Nephron progenitor cell (in vitro differentiated cells): ENCODE measurements around the gene LITAF.
A peak's percentile ranks its signal among the peaks of the same experiment; 100 is the strongest.

Source experiments
- DNase-seq: peaks from one replicate; pipeline ENCODE4 v3.0.0; 2021
- H3K27ac Mint-ChIP-seq: 2 replicates; pipeline ENCODE4 v1.8.0; 2021; ENCODE audit warnings: mild to moderate bottlenecking, moderate library complexity, mixed read lengths
- H3K27me3 Mint-ChIP-seq: 2 replicates; pipeline ENCODE4 v1.8.0; 2021; ENCODE audit warnings: mild to moderate bottlenecking, low read depth, mixed read lengths; ENCODE audit not compliant: poor library complexity
- H3K36me3 Mint-ChIP-seq: 2 replicates; pipeline ENCODE4 v1.8.0; 2021; ENCODE audit warnings: low read depth, mixed read lengths
- H3K4me1 Mint-ChIP-seq: 2 replicates; pipeline ENCODE4 v1.8.0; 2021; ENCODE audit warnings: mixed read lengths
- H3K4me3 Mint-ChIP-seq: 2 replicates; pipeline ENCODE4 v1.8.0; 2021; ENCODE audit warnings: mild to moderate bottlenecking, moderate library complexity, mixed read lengths
- H3K9me3 Mint-ChIP-seq: 2 replicates; pipeline ENCODE4 v1.8.0; 2021; ENCODE audit warnings: mild to moderate bottlenecking, moderate library complexity, mixed read lengths
- CTCF ChIP-seq: fragments of 200-600 bp; sonication (generic); IDR thresholded peaks from 2 replicates; pipeline ENCODE4 v1.5.0; 2021; ENCODE audit warnings: antibody characterized with exemption

Gene LITAF

DNA sequence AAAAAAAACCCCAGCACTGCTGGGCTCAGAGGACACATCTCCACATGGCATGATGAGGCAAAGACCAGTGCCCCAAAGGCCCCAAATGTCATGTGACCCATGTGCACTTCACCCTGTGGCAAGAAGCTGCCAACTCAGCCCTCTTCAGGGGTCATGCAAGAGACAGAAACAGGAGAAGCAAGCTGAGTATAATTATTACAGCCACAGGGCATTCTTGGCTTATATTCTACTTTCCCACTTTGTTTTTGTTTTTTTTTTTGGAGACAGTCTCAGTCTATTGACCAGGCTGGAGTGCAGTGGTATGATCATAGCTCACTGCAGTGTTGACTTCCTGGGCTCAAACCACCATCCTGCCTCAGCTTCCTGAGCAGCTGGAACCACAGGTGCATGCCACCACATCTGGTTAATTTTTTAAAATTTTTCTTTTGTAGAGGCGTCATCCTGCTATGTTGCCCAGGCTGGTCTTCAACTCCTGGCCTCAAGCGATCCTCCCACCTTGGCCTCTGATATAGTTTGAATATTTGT lies 32.7 kb upstream of the LITAF start:
- no peak for DNase-seq
- peaks cover 18% of the 10 kb centered on the region for H3K4me1 Mint-ChIP-seq
- H3K27ac Mint-ChIP-seq = no peak overlapping the region
- H3K36me3 Mint-ChIP-seq = no peaks in the 10 kb centered on the region
- H3K9me3 Mint-ChIP-seq = peaks cover 4% of the 10 kb centered on the region
- no peak overlapping the region for H3K4me3 Mint-ChIP-seq
- peaks cover 27% of the 10 kb centered on the region for H3K27me3 Mint-ChIP-seq
- no peak for TF ChIP-seq CTCF

GRCh38 chr16:11618107-11618717 lies 31.5 kb upstream of the LITAF start:
- Mint-ChIP-seq H3K27me3 (peaks cover 30% of the 10 kb centered on the region), H3K27ac (no peak overlapping the region), H3K9me3 (peaks cover 4% of the 10 kb centered on the region), H3K36me3 (no peaks in the 10 kb centered on the region), H3K4me1 (peaks cover 19% of the 10 kb centered on the region), H3K4me3 (no peak overlapping the region)
- TF ChIP-seq CTCF = no peak
- no peak for DNase-seq

- Mint-ChIP-seq H3K36me3 (no peaks in the 10 kb centered on the region), H3K4me3 (no peak overlapping the region), H3K4me1 (peaks cover 17% of the 10 kb centered on the region), H3K9me3 (peaks cover 4% of the 10 kb centered on the region), H3K27ac (no peak overlapping the region), H3K27me3 (peaks cover 30% of the 10 kb centered on the region)
- no peak for TF ChIP-seq CTCF
- no peak for DNase-seq
These were observed 29.2 kb upstream of the LITAF start for GRCh38 chr16:11615748-11616447.

- no peaks in the 10 kb centered on the region for H3K9me3 Mint-ChIP-seq
- peaks cover 26% of the 10 kb centered on the region for H3K4me1 Mint-ChIP-seq
- TF ChIP-seq CTCF = no peak
- H3K36me3 Mint-ChIP-seq = no peaks in the 10 kb centered on the region
- no peak overlapping the region for H3K4me3 Mint-ChIP-seq
- H3K27me3 Mint-ChIP-seq = peaks cover 33% of the 10 kb centered on the region
- no peak overlapping the region for H3K27ac Mint-ChIP-seq
- DNase-seq = no peak
These were observed 28.0 kb upstream of the LITAF start for GRCh38 chr16:11614587-11615175.

DNA sequence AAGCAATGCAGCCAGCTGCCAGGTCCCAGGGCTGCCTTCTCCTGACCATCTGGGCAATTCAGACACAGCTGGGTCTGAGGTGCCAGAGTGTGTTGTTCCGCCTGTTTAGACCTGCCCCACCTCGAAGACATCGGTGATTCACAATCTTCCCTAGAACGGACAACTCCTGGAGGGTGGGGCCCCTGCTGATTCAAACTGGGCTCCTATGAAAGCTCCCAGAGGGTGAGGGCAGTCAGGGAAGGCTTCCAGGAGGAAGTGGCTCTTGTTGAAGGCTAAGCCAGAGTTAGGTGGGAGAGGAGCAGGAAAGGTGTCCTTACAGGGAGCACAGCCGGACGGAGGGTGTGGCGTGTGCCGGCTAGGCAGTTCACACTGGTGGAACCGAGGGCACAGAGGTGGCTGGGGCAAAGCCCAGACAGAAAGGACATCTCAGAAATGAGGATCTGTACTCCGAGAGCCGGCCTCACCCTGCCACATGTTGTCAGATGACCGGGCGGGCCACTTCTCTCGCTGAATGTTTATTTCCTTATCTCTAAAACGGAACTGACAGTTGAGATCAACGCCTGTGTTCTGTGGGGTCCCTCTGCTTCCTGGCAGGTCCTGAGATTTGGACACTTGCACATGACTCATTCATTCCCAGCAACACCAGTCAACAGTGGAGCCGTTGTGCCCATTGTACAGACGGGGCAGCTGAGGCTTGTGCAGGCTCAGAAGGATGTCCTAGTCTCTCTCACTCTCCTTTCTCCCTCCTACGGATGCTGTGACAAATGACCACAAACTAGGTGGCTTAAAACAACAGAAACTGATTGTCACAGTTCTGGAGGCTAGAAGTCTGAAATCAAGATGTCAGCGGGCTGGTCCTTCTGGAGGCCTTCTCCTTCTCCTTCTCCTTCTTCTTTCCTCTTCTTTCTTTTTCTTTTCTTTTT lies 26.9 kb upstream of the LITAF start:
- Mint-ChIP-seq H3K36me3 (no peaks in the 10 kb centered on the region), H3K27ac (peak overlapping the region; percentile 85), H3K4me3 (no peak overlapping the region), H3K27me3 (peaks cover 34% of the 10 kb centered on the region), H3K4me1 (peaks cover 37% of the 10 kb centered on the region), H3K9me3 (no peaks in the 10 kb centered on the region)
- TF ChIP-seq CTCF = no peak
- no peak for DNase-seq
